ENCODE results near the gene CTNNBL1.
"Not testable (repeated sequence)": the region's sequence is repeated elsewhere in the genome, so short reads cannot be mapped to it uniquely, and the experiment has no call there.

Gene CTNNBL1

DNA sequence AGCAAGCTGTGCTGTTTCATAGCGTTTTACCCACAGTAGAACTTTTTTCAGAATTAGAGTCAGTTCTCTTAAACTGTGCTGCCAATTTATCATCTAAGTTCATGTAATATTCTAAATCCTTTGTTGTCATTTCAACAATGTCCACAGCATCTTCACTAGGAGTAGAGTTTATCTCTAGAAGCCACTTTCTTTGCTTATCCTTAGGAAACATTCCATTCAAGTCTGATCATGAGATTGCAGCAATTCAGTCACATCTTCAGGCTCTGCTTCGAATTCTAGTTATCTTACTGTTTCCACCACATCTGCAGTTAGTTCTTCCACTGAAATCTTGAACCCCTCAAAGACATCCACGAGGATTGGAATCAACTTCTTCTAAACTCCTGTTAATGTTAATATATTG, 12.5 kb downstream of the CTNNBL1 start:
- no peak for DNase-seq (ENCODE audit: low read depth in 2 of 2)

DNA sequence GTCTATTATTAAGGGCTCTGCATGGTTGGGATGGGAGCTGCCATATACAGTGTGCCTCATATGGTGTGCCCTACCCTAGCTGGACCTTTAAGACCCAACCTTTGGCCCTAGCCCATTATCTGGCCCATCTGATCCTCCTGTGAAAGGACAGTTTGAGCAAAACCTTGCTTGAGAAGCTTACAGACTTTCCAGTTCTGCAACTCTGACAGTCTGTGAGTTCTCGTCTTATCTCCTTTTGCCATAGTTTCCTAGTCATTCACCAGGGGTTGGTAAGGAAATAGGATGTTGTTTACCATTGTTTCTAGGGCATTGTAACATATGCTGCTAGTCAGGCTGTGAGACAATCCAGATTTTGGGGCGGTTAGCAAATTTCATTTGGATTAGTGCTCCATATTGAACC, 17.2 kb downstream of the CTNNBL1 start:
- no peak for DNase-seq (ENCODE audit: low read depth in 2 of 2)

DNA sequence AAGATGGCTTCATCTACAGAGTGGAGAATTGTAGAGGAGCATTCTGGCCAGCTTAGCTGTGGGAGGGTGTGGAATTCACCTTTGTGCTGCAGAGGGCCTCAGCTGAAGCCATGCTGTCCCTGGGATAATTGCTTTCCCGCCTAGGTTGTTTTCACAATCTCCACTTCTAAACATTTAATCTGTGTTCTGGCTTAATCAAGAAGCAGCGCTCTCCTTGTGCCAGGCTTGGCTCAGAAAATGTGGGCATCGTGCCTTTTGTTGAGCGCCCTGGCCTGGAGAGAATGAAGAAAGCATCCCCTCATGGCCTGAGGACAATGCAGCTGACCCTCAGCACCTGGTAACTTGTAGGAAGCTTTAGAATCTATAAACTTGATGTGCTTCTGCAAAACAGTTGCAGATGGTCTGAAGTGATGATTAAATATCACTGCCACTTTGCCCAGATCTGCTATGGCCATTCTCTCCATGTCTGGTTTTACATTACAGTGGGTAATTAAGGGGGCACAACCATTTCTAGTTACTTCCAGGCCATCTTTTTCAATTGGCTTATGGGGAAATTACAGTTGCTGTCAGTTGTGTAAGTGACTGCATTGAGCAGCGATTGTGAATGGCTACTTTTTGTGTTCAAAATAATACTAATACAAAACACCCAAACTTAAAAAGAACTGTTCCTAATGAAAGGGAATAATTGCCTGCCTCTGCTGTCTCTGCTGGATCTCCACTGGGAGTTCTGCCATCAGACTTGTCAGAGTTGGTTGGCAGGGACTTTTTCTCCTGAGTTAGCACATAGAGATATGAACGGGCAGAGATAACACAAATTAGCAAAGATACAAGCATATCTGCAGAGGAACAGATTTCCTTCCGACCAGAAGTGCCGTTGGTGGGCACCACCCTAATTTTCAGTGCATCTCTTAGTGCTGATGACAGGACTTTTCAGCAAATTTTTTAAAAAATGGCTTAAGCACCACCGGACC, 18.4 kb downstream of the CTNNBL1 start:
- no peak for DNase-seq (ENCODE audit: low read depth in 2 of 2)

DNA sequence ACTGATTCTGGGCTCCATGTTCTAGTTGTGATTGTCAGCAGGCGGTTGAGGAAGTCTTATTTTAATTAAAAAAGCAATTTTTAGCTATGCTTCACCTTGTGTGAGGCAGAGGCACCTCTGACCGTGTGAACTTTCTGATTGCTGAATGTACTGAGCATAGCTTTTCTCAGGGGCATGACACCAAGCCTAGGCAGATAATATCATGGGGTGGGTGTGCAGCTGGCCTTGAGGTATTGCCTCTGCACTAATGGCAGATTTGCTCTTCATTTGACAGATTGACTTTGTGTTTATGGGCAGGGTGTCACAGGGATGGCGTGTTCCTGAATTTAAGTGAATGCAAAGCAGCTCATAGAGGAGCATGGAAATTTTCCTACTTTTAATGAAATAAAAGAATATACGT, 19.6 kb downstream of the CTNNBL1 start:
- DNase-seq (ENCODE audit: low read depth in 2 of 2): no peak

DNA sequence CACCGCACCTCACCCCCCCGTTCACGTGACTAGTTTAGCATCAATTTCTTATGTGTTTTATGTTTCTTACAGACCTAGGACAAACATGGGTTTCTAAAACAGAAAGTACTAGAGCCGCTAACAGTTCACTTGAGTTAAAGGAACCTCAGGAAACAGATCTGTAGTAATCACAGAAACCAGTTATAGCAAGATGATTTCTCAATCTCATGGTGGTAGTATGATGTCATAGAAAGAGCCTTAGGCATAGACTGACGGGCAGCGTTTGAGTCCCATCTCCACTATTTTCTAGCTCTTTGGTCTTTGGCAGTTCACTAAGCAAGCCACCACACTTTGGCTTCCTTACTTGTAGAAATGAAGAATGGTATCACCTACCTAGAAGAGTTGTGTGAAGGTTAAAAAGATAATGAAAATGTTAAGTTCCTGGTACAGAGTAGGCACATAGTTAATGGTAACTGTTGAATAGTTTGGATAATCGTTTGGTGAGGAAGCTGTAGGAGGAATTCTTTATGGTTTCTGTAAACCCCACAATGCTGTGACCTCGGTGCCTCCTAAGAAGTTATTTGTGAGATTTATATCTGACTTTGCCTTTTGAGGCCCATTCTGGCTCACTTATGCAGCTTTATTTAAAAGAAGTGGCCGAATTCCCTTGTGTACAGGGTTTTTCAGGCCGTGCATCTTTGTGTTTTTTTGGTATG, 21.3 kb downstream of the CTNNBL1 start:
- no peak for DNase-seq (ENCODE audit: low read depth in 2 of 2)

DNA sequence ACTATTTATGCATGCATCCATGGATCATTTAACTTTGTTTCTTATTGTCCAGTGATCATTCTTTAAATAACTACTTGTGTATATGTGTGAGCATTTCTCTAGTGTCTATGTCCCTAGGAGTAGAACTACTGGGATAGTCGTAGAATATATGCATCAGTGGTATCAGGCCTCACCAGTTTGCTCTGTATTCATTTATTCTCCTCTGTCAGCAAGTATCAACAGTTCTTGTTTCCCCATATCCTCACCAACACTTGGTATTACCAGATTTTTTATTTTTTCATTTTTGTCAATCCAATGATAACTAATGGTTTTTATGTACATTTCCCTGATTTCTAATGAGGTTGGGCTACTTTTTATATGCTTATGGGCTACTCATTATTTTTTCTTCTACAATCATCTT, 27.9 kb downstream of the CTNNBL1 start:
- no peak for DNase-seq (ENCODE audit: low read depth in 2 of 2)

DNA sequence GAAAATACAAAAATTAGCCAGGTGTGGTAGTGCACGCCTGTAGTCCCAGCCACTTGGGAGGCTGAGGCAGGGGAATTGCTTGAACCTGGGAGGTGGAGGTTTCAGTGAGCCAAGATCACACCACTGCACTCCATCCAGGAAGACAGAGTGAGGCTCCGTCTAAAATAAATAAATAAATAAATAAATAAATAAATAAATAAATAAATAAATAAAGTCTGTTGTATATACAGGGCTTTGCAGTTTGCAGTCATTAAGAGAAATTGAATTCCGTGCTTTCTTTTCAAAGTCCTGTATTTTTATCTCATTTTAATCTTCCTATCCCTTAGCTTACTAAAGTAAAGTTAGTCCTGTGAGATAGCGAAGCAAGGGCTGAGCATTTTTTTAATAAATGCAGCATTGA, 28.5 kb downstream of the CTNNBL1 start:
- not testable (repeated sequence) for DNase-seq (ENCODE audit: low read depth in 2 of 2)

DNA sequence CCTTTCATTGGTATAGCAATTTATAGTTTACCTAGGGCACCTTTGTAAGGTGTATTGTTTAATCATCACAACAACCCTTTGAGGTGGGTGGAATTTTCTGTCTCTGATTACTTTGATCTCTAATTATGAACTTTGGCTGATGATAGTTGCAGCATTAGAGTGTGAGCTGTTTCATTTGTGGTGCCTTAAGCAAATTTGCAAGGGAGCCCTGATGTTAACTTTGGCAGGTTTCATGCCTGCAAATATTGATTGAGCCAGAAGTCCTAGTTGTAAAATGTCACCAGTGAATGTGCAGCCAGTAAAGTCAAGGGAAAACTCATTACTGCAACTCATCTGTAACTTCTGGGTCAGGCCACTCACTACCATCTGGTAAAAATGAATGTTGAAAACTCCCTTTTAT, 29.8 kb downstream of the CTNNBL1 start:
- DNase-seq (ENCODE audit: low read depth in 2 of 2): no peak

DNA sequence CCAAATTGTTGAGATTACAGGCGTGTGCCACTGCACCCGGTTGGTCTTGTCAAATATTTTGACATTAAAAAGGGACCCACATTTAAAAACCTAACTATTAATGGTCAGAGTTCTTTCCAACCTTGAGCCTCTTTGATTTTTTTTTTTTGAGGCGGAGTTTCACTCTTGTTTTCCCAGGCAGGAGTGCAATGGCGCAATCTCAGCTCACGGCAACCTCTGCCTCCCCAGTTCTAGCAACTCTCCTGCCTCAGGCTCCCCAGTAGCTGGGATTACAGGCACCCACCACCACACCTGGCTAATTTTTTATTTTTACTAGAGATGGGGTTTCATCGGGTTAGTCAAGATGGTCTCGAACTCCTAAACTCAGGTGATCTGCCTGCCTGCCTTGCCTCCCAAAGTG, 31.3 kb downstream of the CTNNBL1 start:
- no peak for DNase-seq (ENCODE audit: low read depth in 2 of 2)

DNA sequence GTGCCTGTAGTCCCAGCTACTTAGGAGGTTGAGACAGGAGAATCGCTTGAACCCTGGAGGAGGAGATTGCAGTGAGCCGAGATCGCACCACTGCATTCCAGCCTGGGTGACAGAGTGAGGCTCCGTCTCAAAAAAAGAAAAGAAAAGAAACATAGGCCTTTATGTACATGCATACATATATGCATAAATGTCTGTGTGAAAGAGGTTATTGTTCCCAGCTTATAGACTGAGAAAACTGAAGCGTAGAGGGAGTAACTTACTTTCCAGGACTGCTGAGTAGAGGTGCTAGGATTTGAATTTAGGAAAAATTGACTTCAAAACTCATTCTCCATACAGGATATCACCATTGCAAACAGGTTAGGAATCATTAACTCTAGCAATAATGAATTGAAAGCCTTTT, 32.0 kb downstream of the CTNNBL1 start:
- no peak for DNase-seq (ENCODE audit: low read depth in 2 of 2)

DNA sequence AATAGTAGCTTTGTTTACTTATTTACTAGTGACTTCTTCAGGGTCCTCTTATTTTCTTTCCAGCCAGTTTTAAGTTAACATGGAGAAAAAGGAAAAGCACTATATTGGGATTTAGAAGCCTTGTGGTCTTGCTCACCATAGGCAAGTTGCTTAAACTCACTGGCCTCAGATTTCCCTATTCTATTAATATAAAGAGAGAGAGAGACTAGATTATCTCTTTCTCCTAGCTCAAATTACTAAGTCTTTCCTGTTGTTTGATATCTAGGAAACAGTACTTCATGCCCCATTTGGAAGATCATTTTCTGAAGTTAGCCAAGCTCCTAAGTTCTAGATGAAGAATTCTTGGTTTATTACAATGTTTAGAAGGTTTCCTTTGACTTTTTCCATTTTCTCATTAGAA, 32.5 kb downstream of the CTNNBL1 start:
- no peak for DNase-seq (ENCODE audit: low read depth in 2 of 2)

DNA sequence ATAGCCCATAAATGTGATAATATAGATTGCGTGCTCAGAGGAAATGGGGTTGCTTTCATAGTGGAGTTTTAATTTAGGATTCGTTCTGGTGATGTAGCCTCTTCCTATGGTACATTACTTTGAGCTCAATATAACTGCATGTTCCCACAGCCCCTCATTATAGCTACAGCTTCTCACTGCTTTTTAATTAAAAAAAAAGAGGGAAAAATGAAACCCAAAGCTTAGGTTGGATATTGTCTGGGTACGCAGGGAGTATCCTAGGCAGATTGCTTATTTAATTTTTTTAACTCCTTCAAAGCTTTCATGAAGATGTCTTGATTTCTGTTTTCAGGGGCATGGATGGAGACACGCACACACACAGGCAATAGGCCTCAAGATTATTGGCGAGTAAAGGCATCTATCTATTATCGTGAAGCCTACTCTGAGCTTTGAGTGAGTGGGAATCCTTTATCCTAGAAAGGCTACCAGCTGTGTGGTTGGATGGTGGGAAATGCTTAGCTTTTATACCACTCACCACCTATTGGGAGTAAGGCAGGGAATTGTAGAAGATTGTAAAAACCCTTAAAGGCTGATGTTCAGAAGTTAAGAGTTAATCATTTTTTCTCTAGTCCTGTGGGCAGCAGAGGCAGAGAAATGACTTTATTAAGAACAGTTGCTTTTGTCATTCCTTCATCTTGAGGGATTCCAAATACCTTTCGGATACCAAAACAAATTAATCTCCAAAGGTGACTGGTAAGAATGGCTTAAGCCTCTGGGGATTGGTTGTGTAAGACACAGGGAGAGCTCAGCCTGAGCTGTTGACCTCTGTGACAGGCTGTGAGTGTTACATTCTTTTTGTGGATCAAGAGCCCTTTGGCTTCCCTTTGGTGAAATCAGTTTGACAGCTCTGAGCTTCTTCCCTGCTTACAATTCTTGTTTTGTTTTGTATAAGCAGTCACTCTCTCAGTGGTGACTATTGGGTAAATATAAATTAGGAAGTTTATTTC, 33.4 kb downstream of the CTNNBL1 start:
- no peak for DNase-seq (ENCODE audit: low read depth in 2 of 2)

DNA sequence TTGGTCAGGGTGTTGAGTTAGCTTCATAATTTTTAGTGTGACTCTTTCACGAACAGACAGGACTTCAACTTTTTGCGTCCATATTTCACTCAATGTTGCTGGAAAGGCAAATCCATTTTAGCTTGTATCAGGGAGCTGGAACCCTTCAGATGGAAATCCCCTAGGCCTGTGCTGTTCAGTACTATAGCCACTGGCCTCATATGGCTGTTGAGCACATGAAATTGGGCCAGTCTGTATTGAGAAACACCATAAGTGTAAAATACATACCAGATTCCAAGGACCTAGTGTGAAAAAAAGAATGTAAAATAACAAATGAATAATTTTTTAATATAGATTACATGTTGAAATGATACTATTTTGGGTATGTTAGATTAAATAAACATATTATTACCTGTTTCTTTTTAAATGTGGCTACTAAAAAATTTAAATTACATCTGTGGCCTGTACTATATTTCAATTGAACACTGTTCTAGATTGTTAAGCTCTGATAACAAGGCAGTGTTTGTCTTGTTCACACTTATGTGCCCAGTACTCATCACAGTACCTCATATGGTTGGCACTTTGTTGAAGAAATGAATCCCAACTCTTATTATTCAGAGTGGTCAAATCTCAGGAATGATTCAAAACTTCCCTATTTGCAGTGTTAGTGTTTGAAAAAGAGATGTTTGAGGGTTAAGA, 34.3 kb downstream of the CTNNBL1 start:
- DNase-seq (ENCODE audit: low read depth in 2 of 2): no peak

DNA sequence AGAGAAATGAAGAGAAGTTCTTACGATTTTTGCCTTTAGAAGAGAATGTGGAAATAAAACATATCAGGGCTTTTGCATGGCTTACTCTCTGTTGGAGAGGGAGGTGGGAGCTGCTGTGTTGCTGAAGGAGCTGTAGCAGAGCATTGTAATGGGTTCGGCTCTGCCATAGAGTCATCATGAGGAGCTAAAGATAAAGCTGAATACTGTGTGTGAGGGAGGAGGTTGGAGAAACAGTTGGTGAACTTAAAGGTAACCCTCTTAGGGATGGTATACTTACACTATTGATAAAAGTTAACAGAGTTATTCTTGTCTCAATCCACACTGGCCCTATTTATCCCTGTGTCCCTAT, 34.8 kb downstream of the CTNNBL1 start:
- DNase-seq (ENCODE audit: low read depth in 2 of 2): no peak

DNA sequence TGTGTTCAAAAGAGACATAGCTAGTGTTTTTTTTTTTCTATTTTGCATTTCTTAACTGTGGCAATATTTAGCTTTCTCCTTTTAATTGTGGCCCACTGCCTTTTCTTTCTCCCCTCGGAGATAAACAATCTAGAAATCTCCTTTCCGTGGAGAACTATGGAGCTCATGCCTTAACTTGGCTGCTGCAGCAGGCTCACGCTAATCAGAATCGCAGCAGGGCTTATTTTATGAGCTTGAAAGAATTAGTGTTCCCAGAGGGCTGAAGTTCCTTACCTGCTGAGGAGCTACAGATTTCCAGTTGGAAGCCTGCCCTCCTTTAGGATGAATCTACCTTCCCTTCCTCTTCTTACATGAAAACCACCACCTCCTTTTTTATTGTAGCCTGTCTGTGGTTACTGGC, 35.6 kb downstream of the CTNNBL1 start:
- no peak for DNase-seq (ENCODE audit: low read depth in 2 of 2)

DNA sequence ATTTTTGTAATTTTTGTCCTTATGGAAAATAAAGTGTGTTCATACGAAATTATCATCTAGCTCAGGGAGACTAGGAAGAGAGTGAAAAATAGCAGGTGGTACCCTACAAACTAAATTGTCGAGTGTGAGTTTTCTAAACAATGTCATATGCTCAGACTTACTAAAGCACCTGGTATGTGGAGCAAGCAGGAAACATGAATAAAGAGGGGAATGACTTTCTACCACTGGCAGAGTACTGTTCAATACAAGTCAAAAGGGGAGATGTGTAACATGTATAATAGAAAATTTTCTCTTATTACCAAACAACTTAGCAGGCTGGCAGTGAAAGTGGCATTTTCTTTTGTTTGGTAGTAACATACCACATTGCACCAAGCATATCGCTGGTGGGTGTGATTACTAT, 36.1 kb downstream of the CTNNBL1 start:
- no peak for DNase-seq (ENCODE audit: low read depth in 2 of 2)

DNA sequence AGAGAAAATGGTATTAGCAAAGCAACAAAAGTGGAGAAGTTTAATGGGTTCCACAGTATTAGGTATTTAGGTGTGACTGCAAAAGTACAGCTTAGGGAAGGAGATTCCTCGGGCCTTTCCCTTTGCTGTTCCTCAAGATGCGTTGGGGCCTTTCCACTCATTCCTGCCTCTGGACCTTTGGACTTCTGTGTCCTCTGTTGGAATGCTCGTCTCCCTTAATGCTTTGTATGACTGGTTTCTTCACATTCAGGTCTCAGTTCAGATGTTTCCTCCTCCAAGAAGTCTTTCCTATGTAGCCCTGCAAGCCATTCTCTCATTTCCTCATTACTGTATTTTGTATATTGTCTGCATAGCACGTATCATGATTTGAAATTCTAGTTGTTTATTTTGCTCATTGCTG, 39.6 kb downstream of the CTNNBL1 start:
- DNase-seq (ENCODE audit: low read depth in 2 of 2): no peak

DNA sequence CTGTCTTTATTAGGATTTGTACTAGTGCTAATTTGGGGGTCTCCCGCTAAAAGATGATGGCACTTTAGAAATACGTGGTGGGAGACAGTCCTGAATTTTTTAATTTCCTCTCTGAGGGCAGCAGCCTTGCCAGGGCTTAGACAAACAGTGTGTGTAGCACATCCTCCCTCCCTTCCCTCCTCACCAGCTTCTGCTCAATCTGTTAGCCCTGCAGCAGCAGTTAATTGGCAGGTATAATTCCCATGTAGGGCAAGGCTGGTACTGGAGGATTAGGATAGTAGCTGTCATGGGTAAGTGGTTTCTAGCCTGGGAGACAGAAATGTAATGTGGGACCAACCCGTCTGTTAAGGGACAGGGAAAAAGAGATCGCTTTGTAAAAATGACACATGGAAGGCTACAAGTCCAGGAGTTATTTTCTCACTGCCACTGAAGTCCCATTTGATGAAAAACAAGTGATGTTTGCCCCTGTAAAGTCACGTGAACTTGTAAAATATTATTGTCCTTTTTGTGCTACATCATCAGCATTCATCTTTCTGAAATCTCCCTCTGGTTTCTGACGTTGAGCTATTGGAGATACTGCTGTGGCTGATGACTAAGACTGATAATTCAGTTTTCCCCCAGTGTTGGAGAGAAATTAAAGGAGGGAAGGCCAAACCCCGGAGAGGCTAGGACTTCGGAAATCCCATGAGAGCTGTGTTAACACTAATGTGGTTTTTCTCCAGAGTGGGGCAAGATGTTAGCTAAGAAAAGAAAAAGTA, 40.6 kb downstream of the CTNNBL1 start:
- DNase-seq (ENCODE audit: low read depth in 2 of 2): peak in 1 of 2 donors; percentile 4

DNA sequence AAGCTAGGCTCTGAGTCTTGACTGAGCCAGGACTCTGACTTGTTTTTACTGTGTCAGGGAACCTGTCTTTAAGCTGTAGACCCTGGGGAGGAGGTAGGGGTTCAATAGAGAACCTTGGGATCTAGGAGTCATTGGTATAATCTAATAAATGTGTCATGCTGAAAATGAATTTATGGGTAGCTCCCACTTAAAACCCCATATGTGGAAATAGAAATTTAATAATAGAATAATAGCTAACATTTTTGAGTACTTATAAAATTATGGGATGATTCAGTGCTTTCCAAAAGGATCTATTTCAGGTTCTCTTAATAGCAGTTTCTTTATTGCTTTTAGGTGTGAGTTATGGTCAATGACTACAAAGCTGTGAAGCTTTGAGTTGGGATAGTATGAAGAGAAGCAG, 41.7 kb downstream of the CTNNBL1 start:
- DNase-seq (ENCODE audit: low read depth in 2 of 2): no peak

DNA sequence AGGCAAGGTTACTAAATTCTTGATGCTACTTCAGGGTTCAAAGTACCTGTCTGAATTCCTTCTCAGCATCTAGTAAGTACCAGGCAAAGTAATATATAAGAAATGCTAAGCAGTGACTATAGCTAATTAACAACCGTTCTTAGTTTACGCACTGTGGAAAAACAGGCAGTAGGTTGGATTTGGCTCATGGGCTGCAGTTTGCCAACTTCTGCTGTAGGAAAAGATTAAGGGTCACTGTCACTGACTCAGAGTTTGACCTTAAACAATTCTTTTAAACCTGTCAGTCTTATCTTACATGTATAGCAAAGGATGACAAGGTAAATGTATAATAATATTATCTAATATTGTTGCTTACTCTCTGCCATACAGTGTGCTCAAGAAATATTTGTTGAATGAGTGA, 42.3 kb downstream of the CTNNBL1 start:
- no peak for DNase-seq (ENCODE audit: low read depth in 2 of 2)
